T-cell (primary cell): ENCODE results near the gene OR56A4. TPM values are rescaled to one million over a fixed set of nuclear protein-coding genes. Genes with fewer than 3 reads are reported as not detected.
"Not testable (repeated sequence)": the region's sequence is repeated elsewhere in the genome, so short reads cannot be mapped to it uniquely, and the experiment has no call there.

Source experiments
- ATAC-seq, 4 experiments: fragments of 200-7000 bp in 3 of 4; fragments of 150-1000 bp in 1 of 4; cut with Tn5 transposase; replicated peaks in 1 of 4; 1 replicate in 3 of 4; 2 replicates in 1 of 4; pipeline ENCODE4 v1.10.0; 2021; ENCODE audit warnings: moderate library complexity in 3 of 4, mild to moderate bottlenecking in 2 of 4, moderate number of reproducible peaks in 1 of 4
- CTCF ChIA-PET, 2 donors: fragments of 300-600 bp; sonication (Branson Sonifier 250); formaldehyde crosslinking; loops; one replicate each; lab custom pipeline; 2022; ENCODE audit warnings: antibody characterized with exemption in 2 of 2; lab: Charles Lee
- POLR2A ChIA-PET, 2 donors: fragments of 300-600 bp; sonication (Branson Sonifier 250); formaldehyde crosslinking; loops; one replicate each; lab custom pipeline; 2022; ENCODE audit warnings: antibody characterized with exemption in 2 of 2; lab: Charles Lee
- DNase-seq, 35 experiments: peaks; one replicate each; pipeline versions ENCODE4 v3.0.0 to v3.0.0-alpha.2; 2013 to 2023
- H3K27ac ChIP-seq: one replicate; pipeline ENCODE4 v1.5.1; 2013; ENCODE audit warnings: low read length
- H3K27me3 ChIP-seq, 2 experiments: replicated peaks in 1 of 2; 1 replicate in 1 of 2; 2 replicates in 1 of 2; pipeline versions ENCODE4 v1.6.1 to v1.7.0; 2013; ENCODE audit warnings: low read length in 1 of 2, mixed read lengths in 1 of 2; ENCODE audit not compliant: control insufficient read depth in 2 of 2, insufficient read depth in 2 of 2; ENCODE audit errors: extremely low read depth in 1 of 2
- H3K36me3 ChIP-seq, 2 donors: 1 replicate in 1 of 2; 2 replicates in 1 of 2; pipeline versions ENCODE4 v1.6.1 to v1.7.0; 2013; ENCODE audit warnings: low read length in 1 of 2; ENCODE audit not compliant: control insufficient read depth in 2 of 2, insufficient read depth in 1 of 2; ENCODE audit errors: extremely low read depth in 1 of 2
- H3K4me1 ChIP-seq, 2 experiments: 1 replicate in 1 of 2; 2 replicates in 1 of 2; pipeline versions ENCODE4 v1.6.1 to v1.7.0; 2013; ENCODE audit warnings: low read length in 2 of 2, mixed read lengths in 1 of 2; ENCODE audit not compliant: insufficient read depth in 2 of 2, control insufficient read depth in 1 of 2; ENCODE audit errors: extremely low read depth in 1 of 2
- H3K4me3 ChIP-seq, 2 donors: 1 replicate in 1 of 2; 2 replicates in 1 of 2; pipeline versions ENCODE4 v1.5.1 to v1.7.0; 2013; ENCODE audit warnings: mild to moderate bottlenecking in 2 of 2, low read length in 1 of 2, moderate library complexity in 1 of 2; ENCODE audit not compliant: control insufficient read depth in 1 of 2; ENCODE audit errors: extremely low read depth in 1 of 2
- H3K9me3 ChIP-seq: 2 replicates; pipeline ENCODE4 v1.7.0; 2013
- H3K27ac Mint-ChIP-seq, 2 donors: one replicate each; pipeline ENCODE4 v1.8.0; 2020 to 2021; ENCODE audit warnings: mild to moderate bottlenecking in 2 of 2, mixed read lengths in 2 of 2
- H3K27me3 Mint-ChIP-seq, 2 donors: one replicate each; pipeline ENCODE4 v1.8.0; 2021 to 2022; ENCODE audit warnings: mixed read lengths in 2 of 2
- H3K36me3 Mint-ChIP-seq: one replicate; pipeline ENCODE4 v1.8.0; 2021; ENCODE audit warnings: mixed read lengths
- H3K4me1 Mint-ChIP-seq, 3 donors: one replicate each; pipeline ENCODE4 v1.8.0; 2020 to 2022; ENCODE audit warnings: mixed read lengths in 3 of 3, mild to moderate bottlenecking in 1 of 3
- H3K4me3 Mint-ChIP-seq, 3 donors: one replicate each; pipeline ENCODE4 v1.8.0; 2020 to 2022; ENCODE audit warnings: mild to moderate bottlenecking in 3 of 3, mixed read lengths in 3 of 3, moderate library complexity in 3 of 3
- H3K9me3 Mint-ChIP-seq, 3 donors: one replicate each; pipeline ENCODE4 v1.8.0; 2020 to 2022; ENCODE audit warnings: mixed read lengths in 3 of 3
- WGBS: methylation state at CpG from one replicate; pipeline ENCODE4 v1.1.5; 2013; ENCODE audit warnings: missing lambda C conversion rate; ENCODE audit not compliant: insufficient coverage; 5-methylcytosine and 5-hydroxymethylcytosine counted together
- total RNA-seq, 35 experiments: library from RNA in 6 of 35; stranded (reverse) in 6 of 35; fragments of 120-200 nt in 1 of 35; gene quantifications; one replicate each; pipeline versions ENCODE4 v1.2.1 to v1.2.4 and lab custom pipeline; 2013 to 2026

Gene OR56A4
- total RNA-seq, 5 donors from 2014 or later (not counting 1 experiment from before 2014, with no cell fraction given), result 0.07 to 0.09 TPM; not detected in 3

DNA sequence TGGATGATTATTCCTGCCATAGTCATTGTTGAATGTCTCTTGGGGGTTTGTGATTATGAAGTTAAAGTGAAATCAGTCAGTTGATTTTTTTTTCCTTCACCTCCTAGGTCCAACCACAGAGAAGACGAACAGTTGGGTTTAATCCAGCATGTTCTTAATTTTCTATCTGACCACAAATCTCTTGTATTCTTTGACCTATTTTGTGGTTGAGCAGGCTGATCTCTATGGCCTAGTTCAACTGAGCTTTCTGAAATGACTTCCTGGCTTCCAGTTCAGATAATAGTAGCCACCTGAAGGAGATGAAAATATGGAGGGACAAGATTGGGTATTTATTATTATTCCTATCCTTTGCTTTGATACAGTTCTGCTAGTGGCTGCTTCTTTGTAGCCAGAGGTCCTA, 33.2 kb downstream of the OR56A4 start:
- ATAC-seq, result no peak
- POLR2A ChIA-PET, result no interaction called here

GRCh38 chr11:5968394-5968793, 38.4 kb downstream of the OR56A4 start, which contains the start of gene OR56A5:
TSS of gene OR56A5 (minus strand) at chr11:5968494. CDS start at chr11:5968494, 0 bp downstream.
- Histone ChIP-seq H3K9me3 (no peaks in the 10 kb centered on the region), H3K4me1 (no peaks in the 10 kb centered on the region), H3K27me3 (peaks cover 0 to 3% of the 10 kb centered on the region in 2 experiments), H3K36me3 (no peaks in the 10 kb centered on the region), H3K4me3 (no peak within 1 kb of the TSS), H3K27ac (no peak within 1 kb of the TSS)
- ChIA-PET POLR2A (no interaction called here), CTCF (no interaction called here)
- Mint-ChIP-seq H3K4me3 (no peak within 1 kb of the TSS), H3K9me3 (peaks cover 4 to 14% (median 10%) of the 10 kb centered on the region in 3 donors), H3K4me1 (peaks cover 0 to 2% (median 0%) of the 10 kb centered on the region in 3 donors), H3K27me3 (peaks cover 3 to 27% of the 10 kb centered on the region in 2 donors), H3K36me3 (no peaks in the 10 kb centered on the region), H3K27ac (no peak within 1 kb of the TSS)
- DNase-seq, result no peak
- ATAC-seq, result no peak

More for the DNA sequence above, 33.2 kb downstream of the OR56A4 start:
- H3K27ac Mint-ChIP-seq, result no peak overlapping the region
- Histone ChIP-seq H3K4me1 (no peaks in the 10 kb centered on the region), H3K27ac (no peak overlapping the region), H3K27me3 (peaks cover 0 to 3% of the 10 kb centered on the region in 2 experiments), H3K4me3 (no peak overlapping the region), H3K9me3 (no peaks in the 10 kb centered on the region), H3K36me3 (no peaks in the 10 kb centered on the region)
- H3K27me3 Mint-ChIP-seq, result peaks cover 0 to 19% of the 10 kb centered on the region in 2 donors
- peaks cover 0 to 4% (median 0%) of the 10 kb centered on the region in 3 donors for H3K4me1 Mint-ChIP-seq
- no peaks in the 10 kb centered on the region for H3K36me3 Mint-ChIP-seq
- no peak for DNase-seq
- no peak overlapping the region for H3K4me3 Mint-ChIP-seq
- CTCF ChIA-PET, result no interaction called here
- H3K9me3 Mint-ChIP-seq, result peaks cover 5 to 18% (median 9%) of the 10 kb centered on the region in 3 donors
- no CpG with 5 or more reads among the region's 1 CpG for WGBS

GRCh38 chr11:5967708-5968107, 39.0 kb downstream of the OR56A4 start:
- 82% methylated on average over 3 of the region's 3 CpGs for WGBS
- Histone ChIP-seq H3K4me3 (no peak overlapping the region), H3K27ac (no peak overlapping the region), H3K36me3 (no peaks in the 10 kb centered on the region), H3K9me3 (no peaks in the 10 kb centered on the region), H3K4me1 (no peaks in the 10 kb centered on the region), H3K27me3 (peaks cover 0 to 3% of the 10 kb centered on the region in 2 experiments)
- ATAC-seq, result no peak
- DNase-seq, result no peak
- Mint-ChIP-seq H3K27ac (no peak overlapping the region), H3K36me3 (no peaks in the 10 kb centered on the region), H3K4me1 (no peaks in the 10 kb centered on the region), H3K9me3 (peaks cover 10 to 21% (median 16%) of the 10 kb centered on the region in 3 donors), H3K27me3 (peaks cover 3 to 27% of the 10 kb centered on the region in 2 donors), H3K4me3 (no peak overlapping the region)
- CTCF ChIA-PET, result no interaction called here
- POLR2A ChIA-PET, result no interaction called here

- H3K27me3 ChIP-seq, result no peaks in the 10 kb centered on the region
- no peaks in the 10 kb centered on the region for H3K36me3 ChIP-seq
- H3K4me3 ChIP-seq, result no peak overlapping the region
- peaks cover 3 to 27% of the 10 kb centered on the region in 2 donors for H3K27me3 Mint-ChIP-seq
- no peak for ATAC-seq
- H3K9me3 ChIP-seq, result no peaks in the 10 kb centered on the region
- no peak overlapping the region for H3K4me3 Mint-ChIP-seq
- ChIA-PET POLR2A (no interaction called here), CTCF (interaction anchor here in 1 of 2 donors (0.7 kb wide), 1 partner anchor 202 kb away, joined by 3 read pairs; no protein-coding TSS in a partner anchor)
- no CpG with 5 or more reads among the region's 2 CpGs for WGBS
- peaks cover 13 to 25% (median 16%) of the 10 kb centered on the region in 3 donors for H3K9me3 Mint-ChIP-seq
- H3K27ac ChIP-seq, result no peak overlapping the region
- no peak overlapping the region for H3K27ac Mint-ChIP-seq
- DNase-seq, result no peak
- H3K4me1 Mint-ChIP-seq, result no peaks in the 10 kb centered on the region
- no peaks in the 10 kb centered on the region for H3K4me1 ChIP-seq
- H3K36me3 Mint-ChIP-seq, result no peaks in the 10 kb centered on the region
These were observed 39.8 kb downstream of the OR56A4 start for GRCh38 chr11:5966958-5967357.

- ATAC-seq, H3K27me3 Mint-ChIP-seq, H3K4me1 Mint-ChIP-seq, H3K4me3 Mint-ChIP-seq, H3K4me1 ChIP-seq, H3K27me3 ChIP-seq, H3K9me3 ChIP-seq, H3K4me3 ChIP-seq, H3K27ac ChIP-seq, DNase-seq, H3K36me3 ChIP-seq, H3K36me3 Mint-ChIP-seq, POLR2A ChIA-PET, H3K27ac Mint-ChIP-seq: not testable (repeated sequence)
- H3K9me3 Mint-ChIP-seq, result peaks cover 10 to 35% (median 15%) of the 10 kb centered on the region in 3 donors
- CTCF ChIA-PET, result interaction anchor here in 1 of 2 donors (0.6 to 0.7 kb wide), 2 partner anchors 118 to 390 kb away, joined by 3 read pairs; no protein-coding TSS in a partner anchor
- WGBS, result 95% methylated on average over 25 of the region's 40 CpGs
These were observed 45.9 kb downstream of the OR56A4 start for GRCh38 chr11:5960704-5961320.

DNA sequence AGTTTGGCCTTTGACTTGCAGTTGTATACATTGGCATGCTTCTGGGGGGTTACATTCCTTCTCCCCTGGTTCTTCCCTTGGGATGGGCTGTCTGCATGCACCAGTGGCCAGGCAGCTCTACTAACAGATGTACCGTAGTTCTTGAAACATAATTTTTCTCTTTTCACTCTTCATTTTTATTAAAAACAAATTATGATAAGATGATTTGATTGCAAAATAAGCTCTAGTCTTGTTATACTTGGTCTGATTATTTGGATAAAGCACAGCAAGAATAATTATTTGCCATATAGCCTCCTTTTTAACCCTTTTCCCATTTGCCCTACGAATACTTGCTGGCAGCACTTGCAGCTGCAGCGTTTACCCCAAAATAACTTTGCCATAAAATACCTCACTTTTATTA, 51.2 kb downstream of the OR56A4 start:
- no peaks in the 10 kb centered on the region for H3K27me3 ChIP-seq
- no peak overlapping the region for H3K27ac ChIP-seq
- H3K36me3 ChIP-seq, result no peaks in the 10 kb centered on the region
- H3K4me3 Mint-ChIP-seq, result no peak overlapping the region
- peaks cover 0 to 10% (median 2%) of the 10 kb centered on the region in 3 donors for H3K9me3 Mint-ChIP-seq
- CTCF ChIA-PET, result no interaction called here
- no peak overlapping the region for H3K27ac Mint-ChIP-seq
- ATAC-seq (no peak), DNase-seq (no peak)
- peaks cover 2 to 7% of the 10 kb centered on the region in 2 donors for H3K27me3 Mint-ChIP-seq
- H3K9me3 ChIP-seq, result no peaks in the 10 kb centered on the region
- no peaks in the 10 kb centered on the region for H3K4me1 Mint-ChIP-seq
- no CpG with 5 or more reads among the region's 3 CpGs for WGBS
- H3K4me1 ChIP-seq, result no peaks in the 10 kb centered on the region
- no peak overlapping the region for H3K4me3 ChIP-seq
- no peaks in the 10 kb centered on the region for H3K36me3 Mint-ChIP-seq
- POLR2A ChIA-PET, result no interaction called here
